Measurements from ENCODE around the gene ATP1A1. TPM values are rescaled to one million over a fixed set of nuclear protein-coding genes. Genes with fewer than 3 reads are reported as not detected.
A peak's percentile ranks its signal among the peaks of the same experiment; 100 is the strongest.

Gene ATP1A1
- total RNA-seq, 1 experiment from 2014 or later, result 181 TPM

DNA sequence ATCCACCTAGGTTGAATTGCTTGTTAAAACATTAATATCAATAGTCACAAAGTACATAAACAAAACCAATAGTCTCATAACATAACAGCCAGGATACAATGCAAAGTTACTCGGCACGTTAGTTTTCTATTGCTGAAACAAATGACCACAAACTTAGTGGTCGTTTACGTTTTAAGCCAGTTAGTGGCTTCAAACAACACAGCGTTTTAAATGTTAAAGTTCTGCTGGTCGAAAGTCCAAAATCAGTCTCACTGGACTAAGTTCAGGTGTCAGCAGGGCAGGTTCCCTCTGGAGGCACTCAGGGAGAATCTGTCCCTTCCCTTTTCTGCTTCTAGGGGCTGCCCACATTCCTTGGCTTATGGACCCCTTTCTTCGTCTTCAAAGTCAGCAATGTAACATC, 35.6 kb upstream of the ATP1A1 start:
- no peak for ATAC-seq
- no peaks in the 10 kb centered on the region for H3K36me3 ChIP-seq (ENCODE audit: low read depth, low read length)
- no peaks in the 10 kb centered on the region for H3K79me2 ChIP-seq (ENCODE audit: low read length)
- no peaks in the 10 kb centered on the region for H4K20me1 ChIP-seq (ENCODE audit: low read length)
- H3K4me3 ChIP-seq (ENCODE audit: low read length), result no peak overlapping the region
- DNase-seq, result no peak
- intact Hi-C loops (cut with micrococcal nuclease), result loop anchor here (10.0 kb wide), 1 partner anchor 183 kb away; no protein-coding TSS in a partner anchor
- no peak overlapping the region for H3K4me2 ChIP-seq (ENCODE audit: low read length)
- no peaks in the 10 kb centered on the region for H3F3A ChIP-seq (ENCODE audit: low read length, unreplicated experiment)
- no peaks in the 10 kb centered on the region for H3K9me3 ChIP-seq (ENCODE audit: low read length)
- no peak overlapping the region for H3K9ac ChIP-seq (ENCODE audit: low read length)
- peaks cover 38% of the 10 kb centered on the region for H3K4me1 ChIP-seq (ENCODE audit: insufficient read depth, low read length)
- no peaks in the 10 kb centered on the region for H3K27me3 ChIP-seq (ENCODE audit: low read length)
- H3K27ac ChIP-seq (ENCODE audit: low read length), result no peak overlapping the region
- CTCF ChIA-PET, result interaction anchor here (0.5 kb wide), 1 partner anchor 10 kb away, joined by 4 read pairs; no protein-coding TSS in a partner anchor
- POLR2A ChIA-PET (ENCODE audit: unreplicated experiment), result no interaction called here
- no peak overlapping the region for H2AFZ ChIP-seq (ENCODE audit: low read length)
- TF ChIP-seq, protein P1, sequence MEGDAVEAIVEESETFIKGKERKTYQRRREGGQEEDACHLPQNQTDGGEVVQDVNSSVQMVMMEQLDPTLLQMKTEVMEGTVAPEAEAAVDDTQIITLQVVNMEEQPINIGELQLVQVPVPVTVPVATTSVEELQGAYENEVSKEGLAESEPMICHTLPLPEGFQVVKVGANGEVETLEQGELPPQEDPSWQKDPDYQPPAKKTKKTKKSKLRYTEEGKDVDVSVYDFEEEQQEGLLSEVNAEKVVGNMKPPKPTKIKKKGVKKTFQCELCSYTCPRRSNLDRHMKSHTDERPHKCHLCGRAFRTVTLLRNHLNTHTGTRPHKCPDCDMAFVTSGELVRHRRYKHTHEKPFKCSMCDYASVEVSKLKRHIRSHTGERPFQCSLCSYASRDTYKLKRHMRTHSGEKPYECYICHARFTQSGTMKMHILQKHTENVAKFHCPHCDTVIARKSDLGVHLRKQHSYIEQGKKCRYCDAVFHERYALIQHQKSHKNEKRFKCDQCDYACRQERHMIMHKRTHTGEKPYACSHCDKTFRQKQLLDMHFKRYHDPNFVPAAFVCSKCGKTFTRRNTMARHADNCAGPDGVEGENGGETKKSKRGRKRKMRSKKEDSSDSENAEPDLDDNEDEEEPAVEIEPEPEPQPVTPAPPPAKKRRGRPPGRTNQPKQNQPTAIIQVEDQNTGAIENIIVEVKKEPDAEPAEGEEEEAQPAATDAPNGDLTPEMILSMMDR (conservative IDR thresholded peaks at IDR 0.05; ENCODE audit: low read depth, low read length), result no peak
- no peak for TF ChIP-seq EZH2 (IDR thresholded peaks at IDR 0.05; ENCODE audit: low read length, unreplicated experiment)
- no peak for TF ChIP-seq EZH2phosphoT487 (IDR thresholded peaks at IDR 0.05; ENCODE audit: borderline replicate concordance, low read length)
- no peaks in the 10 kb centered on the region for H3K9me2 ChIP-seq (replicated peaks; ENCODE audit: low read length)
- no TSS peak for BruUV-seq (replicated peaks)

DNA sequence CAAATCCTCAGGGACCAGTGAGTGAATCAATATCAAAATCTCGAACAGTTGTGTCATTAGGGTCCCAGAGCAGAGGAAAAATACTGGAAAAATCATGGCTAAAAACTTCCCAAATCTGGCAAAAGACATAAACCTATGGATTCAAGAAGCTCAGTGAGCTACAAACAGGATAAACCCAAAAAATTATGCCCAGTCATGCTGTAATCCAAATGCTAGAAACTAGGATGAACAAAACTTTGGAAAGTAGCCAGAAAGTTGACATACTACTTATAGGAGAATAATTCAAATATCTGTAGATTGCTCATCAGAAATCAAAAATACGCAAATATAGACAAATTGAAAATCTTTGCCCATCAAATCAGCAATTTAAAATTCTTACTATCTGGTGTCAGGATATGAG, 34.6 kb upstream of the ATP1A1 start:
- ChIA-PET CTCF (no interaction called here), POLR2A (ENCODE audit: unreplicated experiment) (interaction anchor here (0.6 kb wide), 1 partner anchor 59 kb away, joined by 3 read pairs; no protein-coding TSS in a partner anchor)
- no peak overlapping the region for H3K4me2 ChIP-seq (ENCODE audit: low read length)
- no peaks in the 10 kb centered on the region for H3K79me2 ChIP-seq (ENCODE audit: low read length)
- no peak for ATAC-seq
- H3K36me3 ChIP-seq (ENCODE audit: low read depth, low read length), result no peaks in the 10 kb centered on the region
- H3K9me3 ChIP-seq (ENCODE audit: low read length), result no peaks in the 10 kb centered on the region
- peaks cover 38% of the 10 kb centered on the region for H3K4me1 ChIP-seq (ENCODE audit: insufficient read depth, low read length)
- no peaks in the 10 kb centered on the region for H3F3A ChIP-seq (ENCODE audit: low read length, unreplicated experiment)
- H4K20me1 ChIP-seq (ENCODE audit: low read length), result no peaks in the 10 kb centered on the region
- H3K9me2 ChIP-seq (replicated peaks; ENCODE audit: low read length), result no peaks in the 10 kb centered on the region
- TF ChIP-seq EZH2 (IDR thresholded peaks at IDR 0.05; ENCODE audit: low read length, unreplicated experiment), result no peak
- TF ChIP-seq, protein P1 (conservative IDR thresholded peaks at IDR 0.05; ENCODE audit: low read depth, low read length), result no peak
- no peak for TF ChIP-seq EZH2phosphoT487 (IDR thresholded peaks at IDR 0.05; ENCODE audit: borderline replicate concordance, low read length)
- H3K27ac ChIP-seq (ENCODE audit: low read length), result no peak overlapping the region
- H3K27me3 ChIP-seq (ENCODE audit: low read length), result no peaks in the 10 kb centered on the region
- BruUV-seq (replicated peaks), result no TSS peak
- no peak overlapping the region for H2AFZ ChIP-seq (ENCODE audit: low read length)
- no peak for DNase-seq
- intact Hi-C loops (cut with micrococcal nuclease), result loop anchor here (10.0 kb wide), 1 partner anchor 184 kb away; no protein-coding TSS in a partner anchor
- H3K4me3 ChIP-seq (ENCODE audit: low read length), result no peak overlapping the region
- H3K9ac ChIP-seq (ENCODE audit: low read length), result no peak overlapping the region

DNA sequence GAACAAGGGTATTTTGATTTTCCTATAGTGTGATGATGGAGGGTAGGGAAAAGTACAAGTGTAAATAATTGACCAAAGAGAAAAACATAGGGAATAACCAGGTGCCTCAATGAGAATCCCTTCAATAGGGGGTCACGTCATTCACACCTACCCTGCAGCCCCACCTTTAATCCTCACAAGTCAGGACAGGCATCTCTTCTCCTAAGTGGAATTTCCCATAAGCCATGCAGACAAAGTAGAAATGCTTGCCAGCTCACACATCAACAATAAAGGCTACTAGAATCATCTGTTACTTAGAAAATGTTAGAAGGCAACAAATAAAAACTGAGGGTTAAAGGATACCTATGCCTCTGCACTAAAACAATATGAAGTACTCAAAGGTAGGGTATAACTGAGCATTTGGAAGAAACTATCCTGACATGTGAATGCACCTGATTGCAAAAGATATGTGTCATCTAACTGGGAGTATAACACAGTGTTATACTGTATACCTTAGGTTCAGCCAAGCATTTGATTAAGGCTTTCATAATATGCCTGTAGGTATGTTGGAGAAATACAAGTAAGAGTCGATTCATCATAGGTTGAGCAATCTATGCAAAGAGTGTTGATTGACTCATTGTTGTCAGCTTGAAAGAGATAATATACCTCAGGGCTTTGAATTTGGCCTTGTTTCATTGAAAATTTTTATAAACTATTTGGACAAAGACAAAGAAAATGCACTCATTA, 32.4 kb upstream of the ATP1A1 start:
- Histone ChIP-seq H3K9me3 (ENCODE audit: low read length) (no peaks in the 10 kb centered on the region), H3K4me3 (ENCODE audit: low read length) (no peak overlapping the region), H3K27me3 (ENCODE audit: low read length) (no peaks in the 10 kb centered on the region), H3K4me1 (ENCODE audit: insufficient read depth, low read length) (peaks cover 27% of the 10 kb centered on the region), H3K36me3 (ENCODE audit: low read depth, low read length) (no peaks in the 10 kb centered on the region), H3K79me2 (ENCODE audit: low read length) (no peaks in the 10 kb centered on the region), H4K20me1 (ENCODE audit: low read length) (no peaks in the 10 kb centered on the region), H3K9ac (ENCODE audit: low read length) (no peak overlapping the region), H3K4me2 (ENCODE audit: low read length) (0 out of 2 replicates have a peak overlapping the region, but pooled peaks have one; percentile 13), H3K9me2 (replicated peaks; ENCODE audit: low read length) (no peaks in the 10 kb centered on the region), H2AFZ (ENCODE audit: low read length) (no peak overlapping the region), H3K27ac (ENCODE audit: low read length) (peak overlapping the region; percentile 39), H3F3A (ENCODE audit: low read length, unreplicated experiment) (no peaks in the 10 kb centered on the region)
- ATAC-seq (peak; percentile 60), DNase-seq (peak; percentile 87)
- TF ChIP-seq EZH2phosphoT487 (IDR thresholded peaks at IDR 0.05; ENCODE audit: borderline replicate concordance, low read length) (no peak), EZH2 (IDR thresholded peaks at IDR 0.05; ENCODE audit: low read length, unreplicated experiment) (no peak)
- TF ChIP-seq, protein P1 (conservative IDR thresholded peaks at IDR 0.05; ENCODE audit: low read depth, low read length), result no peak
- CTCF ChIA-PET, result no interaction called here
- intact Hi-C loops (cut with micrococcal nuclease), result no loop called here
- no TSS peak for BruUV-seq (replicated peaks)
- POLR2A ChIA-PET (ENCODE audit: unreplicated experiment), result no interaction called here

Data from PC-3 (cell line).